ENCODE data around the gene PRCC.
"Not testable (repeated sequence)": the region's sequence is repeated elsewhere in the genome, so short reads cannot be mapped to it uniquely, and the experiment has no call there.

Gene PRCC

GRCh38 chr1:156744786-156745419 lies 22.4 kb upstream of the PRCC start:
- DNase-seq, result no peak

- DNase-seq, result no peak
These were observed 21.5 kb upstream of the PRCC start for GRCh38 chr1:156745881-156746280.

- no peak for DNase-seq
These were observed 21.0 kb upstream of the PRCC start for GRCh38 chr1:156746406-156746727.

GRCh38 chr1:156746728-156747631 lies 20.4 kb upstream of the PRCC start:
- DNase-seq, result peak; percentile 41 to 54

- DNase-seq, result no peak
These were observed 19.3 kb upstream of the PRCC start for GRCh38 chr1:156747742-156748669.

GRCh38 chr1:156748670-156749418 lies 18.5 kb upstream of the PRCC start:
- peak; percentile 81 to 84 for DNase-seq

GRCh38 chr1:156749419-156750118 lies 17.8 kb upstream of the PRCC start:
- DNase-seq, result peak in 1 of 2 experiments; percentile 23

GRCh38 chr1:156750191-156750672 lies 17.1 kb upstream of the PRCC start:
- peak; percentile 34 to 43 for DNase-seq

GRCh38 chr1:156750711-156751450 lies 16.5 kb upstream of the PRCC start:
- DNase-seq, result no peak

GRCh38 chr1:156751451-156751756 lies 15.9 kb upstream of the PRCC start, which contains the start of gene HDGF:
HDGF (minus strand) TSS chr1:156751675; CDS start chr1:156751429, 246 bp downstream.
- no peak for DNase-seq

- DNase-seq, result peak; percentile 78 to 89
These were observed 15.4 kb upstream of the PRCC start for GRCh38 chr1:156751757-156752481.

- DNase-seq, result peak in 1 of 2 experiments; percentile 5
These were observed 14.4 kb upstream of the PRCC start for GRCh38 chr1:156752843-156753482.

GRCh38 chr1:156754219-156754618 lies 13.1 kb upstream of the PRCC start:
- DNase-seq, result no peak

GRCh38 chr1:156755527-156755950 lies 11.8 kb upstream of the PRCC start:
- DNase-seq, result no peak

GRCh38 chr1:156756355-156756754 lies 11.0 kb upstream of the PRCC start:
- DNase-seq, result no peak

- DNase-seq, result not testable (repeated sequence)
These were observed 9.6 kb upstream of the PRCC start for GRCh38 chr1:156757572-156758253.

- DNase-seq, result no peak
These were observed 7.1 kb upstream of the PRCC start for GRCh38 chr1:156760092-156760795.

- no peak for DNase-seq
These were observed 6.6 kb upstream of the PRCC start for GRCh38 chr1:156760796-156761104.

- not testable (repeated sequence) for DNase-seq
These were observed 2.2 kb upstream of the PRCC start for GRCh38 chr1:156765136-156765535.
